Measurements from ENCODE around the gene MACROD1.
"Not testable (repeated sequence)": the region's sequence is repeated elsewhere in the genome, so short reads cannot be mapped to it uniquely, and the experiment has no call there.

The MACROD1 gene

GRCh38 chr11:64052938-64053622 lies 112.8 kb downstream of the MACROD1 start:
- no peak for DNase-seq

- no peak for DNase-seq
Measured at GRCh38 chr11:64052436-64052835, 113.5 kb downstream of the MACROD1 start.

GRCh38 chr11:64051297-64051696 lies 114.6 kb downstream of the MACROD1 start:
- no peak for DNase-seq

DNA sequence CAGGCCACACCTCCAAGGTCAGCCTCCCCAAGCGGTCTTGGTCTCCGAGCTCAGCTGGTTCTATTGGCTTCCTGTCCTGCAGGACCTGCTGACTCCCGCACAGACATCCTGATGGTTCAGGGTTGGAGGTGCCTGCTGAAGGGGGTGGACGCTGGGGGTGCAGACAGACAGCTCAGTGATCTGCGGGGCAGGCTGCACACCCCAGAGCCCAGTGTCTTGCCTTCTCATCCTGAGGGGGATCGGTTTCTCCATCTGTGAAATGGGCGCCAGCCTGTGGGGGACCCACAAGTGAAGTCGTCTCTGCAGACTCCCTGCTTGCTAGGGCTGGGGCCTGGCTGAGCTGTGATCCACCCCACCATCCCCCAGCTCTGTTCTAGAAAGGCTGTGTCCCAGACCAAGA lies 116.4 kb downstream of the MACROD1 start:
- no peak for DNase-seq

- DNase-seq: no peak
Measured at GRCh38 chr11:64048042-64048854, 117.7 kb downstream of the MACROD1 start.

- DNase-seq: not testable (repeated sequence)
Measured at GRCh38 chr11:64047373-64047772, 118.5 kb downstream of the MACROD1 start.

DNA sequence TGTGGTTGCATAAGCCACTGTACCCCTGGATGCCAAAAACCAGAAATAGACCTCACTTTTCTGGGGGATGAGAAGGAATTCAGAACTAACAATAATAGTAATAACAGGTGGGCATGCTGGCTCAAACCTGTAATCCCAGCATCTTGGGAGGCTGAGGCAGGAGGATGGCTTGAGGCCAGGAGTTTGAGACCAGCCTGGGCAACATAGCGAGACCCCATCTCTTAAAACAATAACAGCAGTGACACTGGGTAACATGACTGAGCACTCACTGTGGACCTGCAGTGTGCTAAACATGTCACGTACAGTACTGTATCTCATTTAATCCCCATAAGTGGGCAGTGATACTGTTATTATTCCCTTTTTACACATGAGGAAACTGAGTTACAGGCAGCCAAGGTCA lies 120.2 kb downstream of the MACROD1 start:
- DNase-seq: no peak

- DNase-seq: no peak
Measured at GRCh38 chr11:64044730-64045393, 121.1 kb downstream of the MACROD1 start.

- DNase-seq: no peak
Measured at GRCh38 chr11:64043545-64043944, 122.4 kb downstream of the MACROD1 start.

DNA sequence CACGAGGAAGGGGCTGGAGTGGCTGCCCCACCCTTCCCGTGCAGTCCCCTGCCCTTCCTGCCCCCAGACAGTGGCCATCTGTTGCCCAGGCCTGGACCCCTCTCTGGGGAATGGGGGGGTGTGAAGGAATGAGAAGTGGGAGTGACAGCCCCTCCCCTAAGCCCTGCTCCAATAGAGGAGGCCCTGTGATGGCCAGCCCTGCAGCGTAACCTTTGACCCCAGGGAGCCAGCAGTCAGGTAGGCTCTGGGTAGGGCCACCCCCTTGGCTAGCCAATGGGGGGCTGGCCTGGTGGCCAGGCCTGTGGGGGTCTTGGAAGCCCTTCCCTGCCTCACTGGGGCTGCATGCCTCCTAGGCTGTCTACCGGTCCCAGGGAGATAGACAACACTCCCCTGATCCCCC lies 123.6 kb downstream of the MACROD1 start:
- DNase-seq: no peak

GRCh38 chr11:64041846-64042245 lies 124.1 kb downstream of the MACROD1 start:
- no peak for DNase-seq

DNA sequence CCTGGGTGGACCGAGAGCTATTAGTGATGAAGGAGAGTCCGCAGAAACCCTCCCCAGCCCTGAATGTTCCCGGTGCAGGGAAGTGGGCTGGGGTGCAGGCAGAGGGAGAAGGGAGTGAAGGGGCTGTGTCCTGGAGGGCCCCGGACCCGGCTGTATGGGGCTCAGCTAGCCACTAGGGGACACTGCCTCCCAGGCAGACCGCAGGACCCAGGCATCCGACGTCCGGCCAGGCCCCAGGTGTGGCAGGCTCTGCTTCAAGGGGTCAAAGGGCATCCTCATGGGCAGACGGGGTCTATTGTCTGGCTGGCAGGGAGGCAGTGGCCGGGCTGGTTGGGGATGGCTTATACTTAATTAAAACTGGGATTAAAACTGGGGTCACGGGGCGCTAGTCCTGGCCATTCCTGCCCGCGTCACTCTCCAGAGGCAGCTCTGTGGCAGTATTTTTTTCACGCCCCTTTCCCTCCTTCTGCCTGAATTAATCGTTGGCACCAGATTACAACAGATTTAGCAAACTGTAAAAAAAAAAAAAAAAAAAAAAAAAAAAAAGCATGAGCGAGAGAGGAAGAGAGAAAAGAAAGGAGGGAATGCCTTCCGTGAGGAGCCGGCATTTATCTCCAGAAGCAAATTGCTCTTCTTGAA lies 125.1 kb downstream of the MACROD1 start:
- DNase-seq: no peak

- DNase-seq: no peak
Measured at GRCh38 chr11:64039012-64039665, 126.8 kb downstream of the MACROD1 start.

DNA sequence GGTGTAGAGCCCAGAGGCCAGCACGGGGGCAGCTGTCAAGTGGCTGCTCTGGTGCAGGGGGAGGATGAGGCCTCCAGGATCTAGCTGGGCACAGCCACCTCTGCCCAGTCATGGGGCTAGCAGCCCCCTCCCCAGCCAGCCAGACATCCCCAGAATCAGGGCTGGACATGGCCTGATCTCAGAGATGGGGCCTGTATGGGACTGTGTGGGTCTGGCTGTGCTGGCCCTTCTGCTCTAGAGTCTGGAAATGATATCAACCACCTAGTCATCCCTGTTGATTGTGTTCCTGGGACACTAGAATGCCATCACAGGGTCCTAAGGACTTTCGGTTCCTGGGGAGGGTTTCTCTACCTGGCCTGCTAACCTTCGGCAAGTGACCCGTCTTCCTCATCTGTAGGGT lies 127.4 kb downstream of the MACROD1 start:
- DNase-seq: no peak

DNA sequence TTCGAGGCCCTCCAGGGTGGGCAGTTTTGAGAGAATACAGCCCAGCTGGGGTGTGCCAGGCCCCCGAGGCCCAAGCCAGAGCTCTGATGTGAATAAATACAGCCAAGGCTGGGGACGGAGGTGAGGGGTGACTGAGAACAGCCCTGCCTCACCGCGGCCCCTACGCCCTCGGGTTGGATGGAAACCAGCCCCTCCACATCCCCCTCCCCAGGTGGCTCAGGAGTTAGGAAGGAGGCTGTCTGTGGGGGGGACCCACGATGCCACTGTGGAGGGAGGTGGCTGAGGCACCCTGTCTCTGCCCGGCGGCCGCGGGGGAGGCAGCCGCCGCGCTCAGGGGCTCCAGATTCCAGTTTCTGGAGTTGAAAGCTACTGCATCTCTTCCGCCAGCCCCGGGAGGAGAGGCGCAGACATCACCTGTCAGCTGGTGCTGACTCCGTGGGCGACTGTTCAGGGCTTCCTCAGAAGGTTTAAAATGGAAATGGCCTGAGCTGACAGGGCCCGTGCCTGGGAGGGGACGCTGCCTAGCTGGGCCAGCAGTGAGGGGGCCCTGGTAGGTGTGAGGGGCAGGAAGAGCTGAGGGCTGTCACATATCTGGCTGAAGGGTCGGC lies 128.8 kb downstream of the MACROD1 start:
- DNase-seq: no peak

DNA sequence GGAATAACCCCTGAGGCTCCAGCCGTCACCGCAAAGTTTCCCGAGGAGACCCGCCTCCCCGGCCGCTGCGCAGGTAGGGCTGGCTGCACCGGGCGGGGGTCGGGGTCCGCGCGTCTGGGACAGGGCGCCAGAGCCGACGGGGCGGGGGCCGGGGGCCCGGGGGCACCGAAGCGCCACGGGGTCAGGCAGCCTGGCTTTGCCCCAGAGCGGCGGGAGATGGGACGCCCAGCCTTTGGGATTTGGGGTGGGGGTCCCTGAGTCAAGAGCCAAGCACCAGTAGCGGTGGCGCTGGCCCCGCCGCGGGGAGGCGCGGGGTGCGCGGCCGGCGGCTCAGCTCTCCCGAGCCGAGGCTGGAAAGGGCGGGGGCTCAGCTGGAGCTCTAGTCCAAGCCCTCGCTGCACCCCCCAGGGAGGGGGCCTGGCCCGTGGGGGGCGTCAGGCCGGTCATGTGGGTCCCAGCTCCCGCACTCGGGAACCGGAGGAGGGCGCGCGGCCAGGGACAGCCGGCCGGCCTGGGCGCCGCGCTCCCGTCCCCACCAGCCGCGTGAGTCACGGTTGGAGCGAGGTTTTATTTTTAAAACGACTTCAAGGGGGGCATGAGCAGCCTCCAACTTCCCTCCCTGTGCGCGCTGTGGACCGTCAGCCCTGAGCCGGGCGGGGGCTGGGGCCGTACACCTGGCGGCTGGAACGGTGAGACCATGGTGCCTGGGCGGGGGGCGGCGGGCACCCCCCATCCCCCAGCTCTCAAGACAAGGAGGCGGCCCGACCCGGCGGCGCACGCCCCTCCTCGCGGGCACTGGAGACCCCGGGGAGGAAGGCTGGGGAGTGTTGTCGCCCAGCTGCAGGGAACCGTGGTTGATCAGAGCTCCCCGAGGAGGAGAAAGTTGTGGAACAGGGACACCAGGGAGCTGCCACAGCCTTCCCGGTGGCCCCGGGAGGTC lies 129.6 kb downstream of the MACROD1 start:
- no peak for DNase-seq

GRCh38 chr11:64035576-64035975 lies 130.3 kb downstream of the MACROD1 start, which contains the start of gene FLRT1:
Gene FLRT1, plus strand, starts transcription at chr11:64035931. Its CDS starts 80,337 bp downstream, at chr11:64116268.
- no peak for DNase-seq

DNA sequence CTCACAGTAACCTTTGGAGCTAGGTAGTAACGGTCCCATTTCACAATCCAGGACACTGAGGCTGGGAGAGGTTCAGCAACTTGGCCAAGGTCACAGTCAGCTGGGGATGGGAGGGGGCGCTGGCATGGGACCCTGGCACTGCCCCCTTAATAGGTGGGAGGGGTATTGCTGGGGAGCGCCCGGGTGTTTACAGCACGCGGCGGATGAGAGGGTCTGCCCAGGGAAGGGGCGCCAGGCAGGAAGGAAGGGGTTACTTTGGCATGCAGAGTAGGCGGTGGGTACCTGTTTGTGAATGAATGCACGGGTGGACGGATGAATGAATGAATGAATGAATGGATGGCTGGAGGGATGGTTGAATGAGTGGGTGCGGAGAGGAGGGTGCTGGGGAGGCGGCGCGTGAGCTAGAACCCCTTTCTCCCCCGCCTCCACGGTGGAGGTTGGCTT lies 130.8 kb downstream of the MACROD1 start:
- DNase-seq: no peak

- DNase-seq: no peak
Measured at GRCh38 chr11:64034411-64034811, 131.5 kb downstream of the MACROD1 start.

GRCh38 chr11:64032050-64032449 lies 133.9 kb downstream of the MACROD1 start:
- DNase-seq: no peak

DNA sequence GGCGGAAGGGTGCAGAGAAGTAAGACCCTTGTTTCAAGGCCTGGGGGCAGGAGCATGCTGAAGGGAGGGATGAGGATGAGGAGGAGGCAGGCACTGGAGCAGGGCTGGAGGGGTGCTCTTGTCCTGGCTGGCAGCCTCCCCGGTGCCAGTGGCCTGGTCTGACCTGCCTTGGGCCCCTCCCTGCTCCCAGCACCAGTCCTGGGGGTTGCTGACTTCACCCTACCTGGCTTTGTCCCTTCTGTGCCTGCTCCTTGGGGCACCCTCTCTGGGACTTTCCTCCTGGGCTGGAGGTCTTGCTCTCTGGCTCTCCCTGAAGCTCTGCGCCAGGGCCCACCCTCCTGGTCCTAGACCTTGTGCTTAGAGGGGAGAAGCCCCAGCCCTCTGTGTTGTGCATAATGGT lies 134.9 kb downstream of the MACROD1 start:
- DNase-seq: no peak
